HEK293 (cell line): ENCODE data around the gene SEC61A2.

Experiments used
- CTCF ChIA-PET: fragments of 350-600 bp; formaldehyde crosslinking; extraction: SDS; loops from one replicate; lab custom pipeline; 2021; ENCODE audit warnings: antibody characterized with exemption; lab: Yijun Ruan, JAX
- POLR2A ChIA-PET: fragments of 300-600 bp; formaldehyde crosslinking; extraction: SDS; loops from one replicate; lab custom pipeline; 2020; ENCODE audit warnings: antibody characterized with exemption, inconsistent platforms; lab: Yijun Ruan, JAX
- H3K27ac ChIP-seq: fragments of 200-500 bp; sonication (Bioruptor generic); 2 replicates; pipeline ENCODE4 v1.5.1; 2014; ENCODE audit warnings: low read depth, low read length, control low read depth, inconsistent platforms; ENCODE audit errors: extremely low read depth
- H3K36me3 ChIP-seq, 2 experiments: fragments of 200-500 bp in 1 of 2; sonication (Bioruptor generic) in 1 of 2; 1 replicate in 1 of 2; 2 replicates in 1 of 2; pipeline ENCODE4 v1.5.1; 2014 to 2017; ENCODE audit warnings: inconsistent platforms in 2 of 2, low read length in 2 of 2; ENCODE audit not compliant: control insufficient read depth in 2 of 2, insufficient read depth in 1 of 2
- H3K4me1 ChIP-seq: fragments of 200-500 bp; sonication (Bioruptor generic); 2 replicates; pipeline ENCODE4 v1.5.1; 2014; ENCODE audit warnings: mild to moderate bottlenecking, low read length, inconsistent platforms; ENCODE audit not compliant: control insufficient read depth, insufficient read depth
- H3K4me3 ChIP-seq: 2 replicates; pipeline ENCODE4 v1.5.1; 2011; ENCODE audit warnings: low read depth, mild to moderate bottlenecking, control low read depth, low read length, moderate library complexity
- H3K9me3 ChIP-seq: fragments of 200-500 bp; sonication (Bioruptor generic); 2 replicates; pipeline ENCODE4 v1.5.1; 2014; ENCODE audit warnings: low read depth, low read length, inconsistent platforms; ENCODE audit not compliant: control insufficient read depth, insufficient read depth
- ATF2 ChIP-seq: fragments of 450-650 bp; formaldehyde crosslinking; IDR thresholded peaks from 2 replicates; pipeline ENCODE4 v1.5.1; 2016; ENCODE audit warnings: missing biosample characterization, missing genetic modification characterization, low read depth
- KLF1 ChIP-seq: fragments of 450-650 bp; formaldehyde crosslinking; IDR thresholded peaks from 2 replicates; pipeline ENCODE4 v1.5.1; 2016; ENCODE audit warnings: missing biosample characterization, missing genetic modification characterization
- KLF17 ChIP-seq: fragments of 450-650 bp; formaldehyde crosslinking; IDR thresholded peaks from 2 replicates; pipeline ENCODE4 v1.5.1; 2016; ENCODE audit warnings: missing biosample characterization, missing genetic modification characterization
- KLF9 ChIP-seq: fragments of 450-650 bp; formaldehyde crosslinking; IDR thresholded peaks from 2 replicates; pipeline ENCODE4 v1.5.1; 2016; ENCODE audit warnings: missing biosample characterization, missing genetic modification characterization, low read depth
- MEIS1 ChIP-seq: sonication (generic); formaldehyde crosslinking; IDR thresholded peaks from 2 replicates; pipeline ENCODE4 v1.8.1; 2022; ENCODE audit warnings: missing genetic modification reagents, mild to moderate bottlenecking, borderline replicate concordance
- OSR2 ChIP-seq: fragments of 450-650 bp; formaldehyde crosslinking; IDR thresholded peaks from 2 replicates; pipeline ENCODE4 v1.5.1; 2016; ENCODE audit warnings: missing biosample characterization, missing genetic modification characterization
- SP7 ChIP-seq: fragments of 450-650 bp; formaldehyde crosslinking; IDR thresholded peaks from 2 replicates; pipeline ENCODE4 v1.5.1; 2016; ENCODE audit warnings: missing biosample characterization, missing genetic modification characterization
- ZNF10 ChIP-seq: fragments of 450-650 bp; formaldehyde crosslinking; IDR thresholded peaks from 2 replicates; pipeline ENCODE4 v1.5.1; 2017; ENCODE audit warnings: missing biosample characterization, missing genetic modification characterization
- ZNF157 ChIP-seq: fragments of 450-650 bp; formaldehyde crosslinking; IDR thresholded peaks from 2 replicates; pipeline ENCODE4 v1.5.1; 2016; ENCODE audit warnings: missing biosample characterization, missing genetic modification characterization
- ZNF221 ChIP-seq: fragments of 450-650 bp; formaldehyde crosslinking; IDR thresholded peaks from 2 replicates; pipeline ENCODE4 v1.5.1; 2017; ENCODE audit warnings: missing biosample characterization, missing genetic modification characterization, borderline replicate concordance
- ZNF350 ChIP-seq: fragments of 450-650 bp; formaldehyde crosslinking; IDR thresholded peaks from 2 replicates; pipeline ENCODE4 v1.5.0; 2017; ENCODE audit warnings: missing biosample characterization, mild to moderate bottlenecking, missing genetic modification characterization
- ZNF366 ChIP-seq: fragments of 450-650 bp; formaldehyde crosslinking; conservative IDR thresholded peaks from 2 replicates; pipeline ENCODE4 v1.5.1; 2016; ENCODE audit warnings: missing biosample characterization, missing genetic modification characterization
- ZNF391 ChIP-seq: fragments of 450-650 bp; formaldehyde crosslinking; IDR thresholded peaks from 2 replicates; pipeline ENCODE4 v1.5.1; 2016; ENCODE audit warnings: low read depth, missing biosample characterization, missing genetic modification characterization, borderline replicate concordance
- ZNF394 ChIP-seq: fragments of 450-650 bp; formaldehyde crosslinking; IDR thresholded peaks from 2 replicates; pipeline ENCODE4 v1.5.1; 2016; ENCODE audit warnings: missing biosample characterization, missing genetic modification characterization, mild to moderate bottlenecking, moderate library complexity, borderline replicate concordance
- ZNF548 ChIP-seq: fragments of 450-650 bp; formaldehyde crosslinking; IDR thresholded peaks from 2 replicates; pipeline ENCODE4 v1.5.1; 2016; ENCODE audit warnings: missing biosample characterization, missing genetic modification characterization
- ZNF561 ChIP-seq: fragments of 450-650 bp; IDR thresholded peaks from 2 replicates; pipeline ENCODE4 v1.5.1; 2018; ENCODE audit warnings: missing biosample characterization, missing genetic modification characterization, borderline replicate concordance
- ZNF580 ChIP-seq: fragments of 450-650 bp; formaldehyde crosslinking; IDR thresholded peaks from 2 replicates; pipeline ENCODE4 v1.5.1; 2016; ENCODE audit warnings: missing biosample characterization, missing genetic modification characterization
- ZNF639 ChIP-seq: fragments of 450-650 bp; formaldehyde crosslinking; IDR thresholded peaks from 2 replicates; pipeline ENCODE4 v1.5.1; 2016; ENCODE audit warnings: missing biosample characterization, missing genetic modification characterization
- ZNF660 ChIP-seq: fragments of 450-650 bp; IDR thresholded peaks from 2 replicates; pipeline ENCODE4 v1.5.1; 2018; ENCODE audit warnings: missing biosample characterization, mild to moderate bottlenecking, missing genetic modification characterization
- ZNF664 ChIP-seq: fragments of 450-650 bp; formaldehyde crosslinking; IDR thresholded peaks from 2 replicates; pipeline ENCODE4 v1.5.1; 2016; ENCODE audit warnings: missing biosample characterization, missing genetic modification characterization
- ZNF677 ChIP-seq: fragments of 450-650 bp; IDR thresholded peaks from 2 replicates; pipeline ENCODE4 v1.5.0; 2018; ENCODE audit warnings: missing biosample characterization, mild to moderate bottlenecking, missing genetic modification characterization, moderate library complexity
- ZSCAN30 ChIP-seq: fragments of 450-650 bp; IDR thresholded peaks from 2 replicates; pipeline ENCODE4 v1.5.1; 2018; ENCODE audit warnings: missing biosample characterization, mild to moderate bottlenecking, missing genetic modification characterization, moderate library complexity
- TF ChIP-seq, protein P1 (sequence below): fragments of 450-650 bp; IDR thresholded peaks from 2 replicates; pipeline ENCODE4 v1.5.1; 2018; ENCODE audit warnings: missing biosample characterization, mild to moderate bottlenecking, missing genetic modification characterization
- TF ChIP-seq, protein P2 (sequence below): fragments of 450-650 bp; formaldehyde crosslinking; IDR thresholded peaks from 2 replicates; pipeline ENCODE4 v1.5.1; 2016; ENCODE audit warnings: missing biosample characterization, missing genetic modification characterization
- TF ChIP-seq, protein P3 (sequence below): fragments of 450-650 bp; formaldehyde crosslinking; IDR thresholded peaks from 2 replicates; pipeline ENCODE4 v1.5.1; 2016; ENCODE audit warnings: missing biosample characterization, missing genetic modification characterization

SEC61A2 gene

GRCh38 chr10:12193193-12193592, 63.7 kb downstream of the SEC61A2 start (continued):
- TF ChIP-seq ATF2 (tag by site-specific recombination) (peak; percentile 72; the same call in 1 of the 2 replicates), ZNF221 (no peak), ZNF366 (tag by site-specific recombination) (peak; percentile 51; the same call in 1 of the 2 replicates), OSR2 (peak; percentile 60; the same call in 1 of the 2 replicates), SP7 (tag by site-specific recombination) (peak; percentile 38; the same call in 1 of the 2 replicates), ZNF660 (tag by site-specific recombination) (no peak), KLF17 (tag by site-specific recombination) (no peak), ZNF157 (tag by site-specific recombination) (no peak), ZNF10 (tag by site-specific recombination) (no peak), KLF9 (tag by site-specific recombination) (0 out of 2 replicates have a peak, but pooled peaks have one; percentile 15)
- TF ChIP-seq, protein P1, sequence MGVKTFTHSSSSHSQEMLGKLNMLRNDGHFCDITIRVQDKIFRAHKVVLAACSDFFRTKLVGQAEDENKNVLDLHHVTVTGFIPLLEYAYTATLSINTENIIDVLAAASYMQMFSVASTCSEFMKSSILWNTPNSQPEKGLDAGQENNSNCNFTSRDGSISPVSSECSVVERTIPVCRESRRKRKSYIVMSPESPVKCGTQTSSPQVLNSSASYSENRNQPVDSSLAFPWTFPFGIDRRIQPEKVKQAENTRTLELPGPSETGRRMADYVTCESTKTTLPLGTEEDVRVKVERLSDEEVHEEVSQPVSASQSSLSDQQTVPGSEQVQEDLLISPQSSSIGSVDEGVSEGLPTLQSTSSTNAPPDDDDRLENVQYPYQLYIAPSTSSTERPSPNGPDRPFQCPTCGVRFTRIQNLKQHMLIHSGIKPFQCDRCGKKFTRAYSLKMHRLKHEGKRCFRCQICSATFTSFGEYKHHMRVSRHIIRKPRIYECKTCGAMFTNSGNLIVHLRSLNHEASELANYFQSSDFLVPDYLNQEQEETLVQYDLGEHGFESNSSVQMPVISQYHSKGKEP (tag by site-specific recombination), result peak; percentile 54; the same call in 1 of the 2 replicates
- TF ChIP-seq, protein P2, sequence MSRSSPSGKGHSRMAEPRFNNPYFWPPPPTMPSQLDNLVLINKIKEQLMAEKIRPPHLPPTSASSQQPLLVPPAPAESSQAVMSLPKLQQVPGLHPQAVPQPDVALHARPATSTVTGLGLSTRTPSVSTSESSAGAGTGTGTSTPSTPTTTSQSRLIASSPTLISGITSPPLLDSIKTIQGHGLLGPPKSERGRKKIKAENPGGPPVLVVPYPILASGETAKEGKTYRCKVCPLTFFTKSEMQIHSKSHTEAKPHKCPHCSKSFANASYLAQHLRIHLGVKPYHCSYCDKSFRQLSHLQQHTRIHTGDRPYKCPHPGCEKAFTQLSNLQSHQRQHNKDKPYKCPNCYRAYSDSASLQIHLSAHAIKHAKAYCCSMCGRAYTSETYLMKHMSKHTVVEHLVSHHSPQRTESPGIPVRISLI (tag by site-specific recombination), result 0 out of 2 replicates have a peak, but pooled peaks have one; percentile 21
- TF ChIP-seq, protein P3, sequence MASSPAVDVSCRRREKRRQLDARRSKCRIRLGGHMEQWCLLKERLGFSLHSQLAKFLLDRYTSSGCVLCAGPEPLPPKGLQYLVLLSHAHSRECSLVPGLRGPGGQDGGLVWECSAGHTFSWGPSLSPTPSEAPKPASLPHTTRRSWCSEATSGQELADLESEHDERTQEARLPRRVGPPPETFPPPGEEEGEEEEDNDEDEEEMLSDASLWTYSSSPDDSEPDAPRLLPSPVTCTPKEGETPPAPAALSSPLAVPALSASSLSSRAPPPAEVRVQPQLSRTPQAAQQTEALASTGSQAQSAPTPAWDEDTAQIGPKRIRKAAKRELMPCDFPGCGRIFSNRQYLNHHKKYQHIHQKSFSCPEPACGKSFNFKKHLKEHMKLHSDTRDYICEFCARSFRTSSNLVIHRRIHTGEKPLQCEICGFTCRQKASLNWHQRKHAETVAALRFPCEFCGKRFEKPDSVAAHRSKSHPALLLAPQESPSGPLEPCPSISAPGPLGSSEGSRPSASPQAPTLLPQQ (tag by site-specific recombination), result 0 out of 2 replicates have a peak, but pooled peaks have one; percentile 27
- TF ChIP-seq, all 188 proteins: peak for 23

GRCh38 chr10:12194752-12195271, 65.3 kb downstream of the SEC61A2 start:
- ChIA-PET CTCF (interaction anchor here (0.6 to 1.4 kb wide), 2 partner anchors 20 to 22 kb away, joined by 3 read pairs; no protein-coding TSS in a partner anchor), POLR2A (interaction anchor here (1.0 to 1.1 kb wide), 2 partner anchors 125 to 1155 kb away, joined by 3 to 5 read pairs; no protein-coding TSS in a partner anchor)
- peaks cover 13% of the 10 kb centered on the region; the same call in 1 of the 2 replicates for H3K4me1 ChIP-seq
- H3K27ac ChIP-seq, result peak overlapping the region; percentile 82; the same call in 1 of the 2 replicates
- H3K4me3 ChIP-seq, result peak overlapping the region; percentile 91
- H3K9me3 ChIP-seq, result no peaks in the 10 kb centered on the region
- H3K36me3 ChIP-seq, result peaks cover 9 to 32% of the 10 kb centered on the region in 2 experiments
- TF ChIP-seq ZSCAN30 (tag by site-specific recombination), result 0 out of 2 replicates have a peak, but pooled peaks have one; percentile 22
- TF ChIP-seq OSR2, result peak; percentile 77
- TF ChIP-seq MEIS1 (CRISPR knock-in tag), result no peak
- peak; percentile 15; the same call in 1 of the 2 replicates for TF ChIP-seq KLF1 (tag by site-specific recombination)
- TF ChIP-seq ZNF548, result no peak
- TF ChIP-seq ZNF391 (tag by site-specific recombination), result peak; percentile 40; the same call in 1 of the 2 replicates
- TF ChIP-seq ZNF394 (tag by site-specific recombination), result peak; percentile 90
- no peak for TF ChIP-seq ZNF677 (tag by site-specific recombination)
- 0 out of 2 replicates have a peak, but pooled peaks have one; percentile 5 for TF ChIP-seq ZNF664
- peak; percentile 43 for TF ChIP-seq ZNF660 (tag by site-specific recombination)
- peak; percentile 27; the same call in 1 of the 2 replicates for TF ChIP-seq ZNF639 (tag by site-specific recombination)
- no peak for TF ChIP-seq ZNF350 (tag by site-specific recombination)
- peak; percentile 74 for TF ChIP-seq ZNF580 (tag by site-specific recombination)
- 0 out of 2 replicates have a peak, but pooled peaks have one; percentile 47 for TF ChIP-seq ZNF561 (tag by site-specific recombination)
